GM12801 (cell line): Measurements from ENCODE around the gene FOXA2.

Experiments used
- CTCF ChIP-seq: IDR thresholded peaks from one replicate; pipeline ENCODE4 v1.5.1; 2011; ENCODE audit warnings: control low read depth; ENCODE audit not compliant: insufficient read length; ENCODE audit errors: extremely low read depth

FOXA2 gene

GRCh38 chr20:22540832-22541231 lies 43.5 kb downstream of the FOXA2 start:
- no peak for TF ChIP-seq CTCF

GRCh38 chr20:22536956-22537756 lies 47.2 kb downstream of the FOXA2 start:
- no peak for TF ChIP-seq CTCF

- no peak for TF ChIP-seq CTCF
Measured at GRCh38 chr20:22536141-22536828, 48.1 kb downstream of the FOXA2 start.

- no peak for TF ChIP-seq CTCF
Measured at GRCh38 chr20:22535483-22535882, 48.9 kb downstream of the FOXA2 start.

- TF ChIP-seq CTCF = no peak
Measured at GRCh38 chr20:22533823-22534751, 50.3 kb downstream of the FOXA2 start.

GRCh38 chr20:22532598-22532997 lies 51.8 kb downstream of the FOXA2 start:
- no peak for TF ChIP-seq CTCF

- no peak for TF ChIP-seq CTCF
Measured at GRCh38 chr20:22531756-22532155, 52.6 kb downstream of the FOXA2 start.
